ENCODE measurements around the gene SORCS2.

GRCh38 chr4:7733201-7733600, 540.9 kb downstream of the SORCS2 start:
- no peak for TF ChIP-seq YY1 (IDR thresholded peaks at IDR 0.05; ENCODE audit: low read depth)
- no peak for TF ChIP-seq CEBPB (IDR thresholded peaks at IDR 0.05)
- TF ChIP-seq USF1 (IDR thresholded peaks at IDR 0.05): no peak
- TF ChIP-seq TEAD4 (IDR thresholded peaks at IDR 0.05): no peak
- TF ChIP-seq MAX (IDR thresholded peaks at IDR 0.05): no peak
- TF ChIP-seq, protein P1, sequence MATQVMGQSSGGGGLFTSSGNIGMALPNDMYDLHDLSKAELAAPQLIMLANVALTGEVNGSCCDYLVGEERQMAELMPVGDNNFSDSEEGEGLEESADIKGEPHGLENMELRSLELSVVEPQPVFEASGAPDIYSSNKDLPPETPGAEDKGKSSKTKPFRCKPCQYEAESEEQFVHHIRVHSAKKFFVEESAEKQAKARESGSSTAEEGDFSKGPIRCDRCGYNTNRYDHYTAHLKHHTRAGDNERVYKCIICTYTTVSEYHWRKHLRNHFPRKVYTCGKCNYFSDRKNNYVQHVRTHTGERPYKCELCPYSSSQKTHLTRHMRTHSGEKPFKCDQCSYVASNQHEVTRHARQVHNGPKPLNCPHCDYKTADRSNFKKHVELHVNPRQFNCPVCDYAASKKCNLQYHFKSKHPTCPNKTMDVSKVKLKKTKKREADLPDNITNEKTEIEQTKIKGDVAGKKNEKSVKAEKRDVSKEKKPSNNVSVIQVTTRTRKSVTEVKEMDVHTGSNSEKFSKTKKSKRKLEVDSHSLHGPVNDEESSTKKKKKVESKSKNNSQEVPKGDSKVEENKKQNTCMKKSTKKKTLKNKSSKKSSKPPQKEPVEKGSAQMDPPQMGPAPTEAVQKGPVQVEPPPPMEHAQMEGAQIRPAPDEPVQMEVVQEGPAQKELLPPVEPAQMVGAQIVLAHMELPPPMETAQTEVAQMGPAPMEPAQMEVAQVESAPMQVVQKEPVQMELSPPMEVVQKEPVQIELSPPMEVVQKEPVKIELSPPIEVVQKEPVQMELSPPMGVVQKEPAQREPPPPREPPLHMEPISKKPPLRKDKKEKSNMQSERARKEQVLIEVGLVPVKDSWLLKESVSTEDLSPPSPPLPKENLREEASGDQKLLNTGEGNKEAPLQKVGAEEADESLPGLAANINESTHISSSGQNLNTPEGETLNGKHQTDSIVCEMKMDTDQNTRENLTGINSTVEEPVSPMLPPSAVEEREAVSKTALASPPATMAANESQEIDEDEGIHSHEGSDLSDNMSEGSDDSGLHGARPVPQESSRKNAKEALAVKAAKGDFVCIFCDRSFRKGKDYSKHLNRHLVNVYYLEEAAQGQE (IDR thresholded peaks at IDR 0.05; ENCODE audit: low read depth): no peak
- no peak for TF ChIP-seq ZBTB7A (IDR thresholded peaks at IDR 0.05; ENCODE audit: low read depth)
- TF ChIP-seq NFIC (IDR thresholded peaks at IDR 0.05): no peak
- no peak for TF ChIP-seq TAF1 (IDR thresholded peaks at IDR 0.05; ENCODE audit: low read depth)
- no peak for TF ChIP-seq EP300 (IDR thresholded peaks at IDR 0.05; ENCODE audit: borderline replicate concordance)
- no peak for TF ChIP-seq FOXM1 (IDR thresholded peaks at IDR 0.05; ENCODE audit: borderline replicate concordance, low read depth)
- TF ChIP-seq TCF12 (IDR thresholded peaks at IDR 0.05; ENCODE audit: low read depth): no peak
- no peak for TF ChIP-seq RAD21 (IDR thresholded peaks at IDR 0.05; ENCODE audit: low read depth)

Measured in Ishikawa (cell line).